ACHN (cell line): ENCODE measurements around the gene PLA1A.
A peak's percentile ranks its signal among the peaks of the same experiment; 100 is the strongest.

ENCODE experiments used
- DNase-seq: peaks from one replicate; pipeline ENCODE4 v3.0.0-alpha.2; 2015
- in situ Hi-C: cut with HindIII; loops from 2 replicates; pipeline ENCODE4 v1.10.0; 2017; ENCODE audit warnings: low sequenced_read_pairs, low pct_ligation_motif_present, low pct_unique_long_range_greater_than_20kb

PLA1A gene

GRCh38 chr3:119599558-119600174, 2.0 kb downstream of the PLA1A start:
- no peak for DNase-seq
- in situ Hi-C loops, result no loop called here

- in situ Hi-C loops, result no loop called here
- DNase-seq, result peak; percentile 12
Measured at GRCh38 chr3:119600732-119601131, 3.0 kb downstream of the PLA1A start.

- no peak for DNase-seq
- in situ Hi-C loops, result no loop called here
Measured at GRCh38 chr3:119601154-119601553, 3.5 kb downstream of the PLA1A start.

GRCh38 chr3:119602676-119603075, 5.0 kb downstream of the PLA1A start:
- in situ Hi-C loops, result no loop called here
- DNase-seq, result no peak

GRCh38 chr3:119604878-119605277, 7.2 kb downstream of the PLA1A start:
- in situ Hi-C loops, result no loop called here
- DNase-seq, result no peak

- in situ Hi-C loops, result no loop called here
Measured at GRCh38 chr3:119608405-119609000, 10.8 kb downstream of the PLA1A start.

GRCh38 chr3:119609301-119609700, 11.6 kb downstream of the PLA1A start:
- DNase-seq, result no peak
- in situ Hi-C loops, result no loop called here

More at GRCh38 chr3:119608405-119609000, 10.8 kb downstream of the PLA1A start:
- DNase-seq, result no peak

GRCh38 chr3:119611664-119612063, 14.0 kb downstream of the PLA1A start:
- in situ Hi-C loops, result no loop called here
- DNase-seq, result no peak

GRCh38 chr3:119613201-119613600, 15.5 kb downstream of the PLA1A start:
- in situ Hi-C loops, result no loop called here

GRCh38 chr3:119613872-119614271, 16.2 kb downstream of the PLA1A start:
- in situ Hi-C loops, result no loop called here
- no peak for DNase-seq

More at GRCh38 chr3:119613201-119613600, 15.5 kb downstream of the PLA1A start:
- no peak for DNase-seq

GRCh38 chr3:119616056-119616455, 18.4 kb downstream of the PLA1A start:
- DNase-seq, result no peak
- in situ Hi-C loops, result no loop called here

- in situ Hi-C loops, result no loop called here
- no peak for DNase-seq
Measured at GRCh38 chr3:119619094-119619493, 21.4 kb downstream of the PLA1A start.

GRCh38 chr3:119620899-119621298, 23.2 kb downstream of the PLA1A start:
- no peak for DNase-seq
- in situ Hi-C loops, result no loop called here

- DNase-seq, result no peak
- in situ Hi-C loops, result no loop called here
Measured at GRCh38 chr3:119624002-119624720, 26.5 kb downstream of the PLA1A start.

GRCh38 chr3:119625451-119626153, 27.9 kb downstream of the PLA1A start:
- DNase-seq, result no peak
- in situ Hi-C loops, result no loop called here

- DNase-seq, result no peak
- in situ Hi-C loops, result no loop called here
Measured at GRCh38 chr3:119626196-119626595, 28.5 kb downstream of the PLA1A start.

- in situ Hi-C loops, result no loop called here
- no peak for DNase-seq
Measured at GRCh38 chr3:119627461-119627860, 29.8 kb downstream of the PLA1A start.

- in situ Hi-C loops, result no loop called here
- no peak for DNase-seq
Measured at GRCh38 chr3:119628390-119628789, 30.7 kb downstream of the PLA1A start.

GRCh38 chr3:119628816-119629445, 31.2 kb downstream of the PLA1A start:
- in situ Hi-C loops, result no loop called here
- no peak for DNase-seq
